Colonic mucosa (tissue), 4 donors: ENCODE measurements around the gene CSF2. TPM values are rescaled to one million over a fixed set of nuclear protein-coding genes. Genes with fewer than 3 reads are reported as not detected.

Experiments used
- DNase-seq: peaks from one replicate; pipeline ENCODE4 v3.0.0-alpha.2; 2020
- H3K27ac ChIP-seq: fragments of 200-600 bp; one replicate; pipeline ENCODE4 v1.8.0; 2021
- H3K27me3 ChIP-seq: fragments of 200-600 bp; one replicate; pipeline ENCODE4 v1.8.0; 2021
- H3K36me3 ChIP-seq: fragments of 200-600 bp; one replicate; pipeline ENCODE4 v1.8.0; 2021
- H3K4me1 ChIP-seq: fragments of 200-600 bp; one replicate; pipeline ENCODE4 v1.8.0; 2021; ENCODE audit warnings: mild to moderate bottlenecking
- H3K4me3 ChIP-seq: fragments of 200-600 bp; one replicate; pipeline ENCODE4 v1.8.0; 2021
- H3K9ac ChIP-seq, 2 donors: one replicate each; pipeline ENCODE4 v1.7.0; 2013; ENCODE audit warnings: control low read depth in 2 of 2, low read depth in 2 of 2, low read length in 2 of 2
- H3K9me3 ChIP-seq: fragments of 200-600 bp; one replicate; pipeline ENCODE4 v1.8.0; 2021
- CTCF ChIP-seq: fragments of 200-600 bp; IDR thresholded peaks from one replicate; pipeline ENCODE4 v1.8.0; 2022; ENCODE audit warnings: antibody characterized with exemption, mild to moderate bottlenecking
- intact Hi-C: fragments of 100-400 bp; cut with DNase I; formaldehyde crosslinking; loops from one replicate; pipeline ENCODE4 v1.14.1; 2022
- total RNA-seq, 2 donors: library from RNA; stranded (reverse); fragmentation: NEBNext Ultra II Directional in 1 of 2; extraction: Animal tissue kit (Norgen Biotek cat#: 25700) in 1 of 2; gene quantifications; one replicate each; pipeline ENCODE4 v1.2.1, GENCODE V29; 2021
- donor health status: healthy.
- donor health status: DM: no; HTN: no; CAD: no.
- donor health status: DM: no; HTN: no; CAD: no.

Gene CSF2
- total RNA-seq, 2 donors from 2014 or later, result 0.67 TPM; not detected in 1

GRCh38 chr5:132050661-132051552, 22.7 kb upstream of the CSF2 start:
- Histone ChIP-seq H3K9me3 (no peaks in the 10 kb centered on the region), H3K4me1 (no peaks in the 10 kb centered on the region), H3K27me3 (no peaks in the 10 kb centered on the region), H3K9ac (no peak overlapping the region), H3K27ac (no peak overlapping the region), H3K36me3 (no peaks in the 10 kb centered on the region), H3K4me3 (no peak overlapping the region)
- DNase-seq, result no peak
- no peak for TF ChIP-seq CTCF
- intact Hi-C loops, result no loop called here

GRCh38 chr5:132052520-132052919, 21.1 kb upstream of the CSF2 start:
- no peak for DNase-seq
- intact Hi-C loops, result no loop called here

GRCh38 chr5:132053483-132053882, 20.1 kb upstream of the CSF2 start:
- H3K9ac ChIP-seq, result no peak overlapping the region
- H3K9me3 ChIP-seq, result no peaks in the 10 kb centered on the region
- intact Hi-C loops, result no loop called here
- no peaks in the 10 kb centered on the region for H3K4me1 ChIP-seq
- H3K36me3 ChIP-seq, result no peaks in the 10 kb centered on the region
- H3K27ac ChIP-seq, result no peak overlapping the region
- no peak overlapping the region for H3K4me3 ChIP-seq
- H3K27me3 ChIP-seq, result no peaks in the 10 kb centered on the region
- no peak for DNase-seq
- TF ChIP-seq CTCF, result no peak

More at GRCh38 chr5:132052520-132052919, 21.1 kb upstream of the CSF2 start:
- Histone ChIP-seq H3K4me3 (no peak overlapping the region), H3K27ac (no peak overlapping the region), H3K36me3 (no peaks in the 10 kb centered on the region), H3K9me3 (no peaks in the 10 kb centered on the region), H3K4me1 (no peaks in the 10 kb centered on the region), H3K27me3 (no peaks in the 10 kb centered on the region), H3K9ac (no peak overlapping the region)
- no peak for TF ChIP-seq CTCF

GRCh38 chr5:132054031-132054696, 19.4 kb upstream of the CSF2 start:
- no peak overlapping the region for H3K9ac ChIP-seq
- H3K4me3 ChIP-seq, result no peak overlapping the region
- intact Hi-C loops, result no loop called here
- no peak for TF ChIP-seq CTCF
- no peaks in the 10 kb centered on the region for H3K27me3 ChIP-seq
- no peak for DNase-seq
- no peaks in the 10 kb centered on the region for H3K36me3 ChIP-seq
- H3K9me3 ChIP-seq, result no peaks in the 10 kb centered on the region
- no peak overlapping the region for H3K27ac ChIP-seq
- no peaks in the 10 kb centered on the region for H3K4me1 ChIP-seq

- Histone ChIP-seq H3K4me1 (no peaks in the 10 kb centered on the region), H3K9ac (no peak overlapping the region), H3K27ac (no peak overlapping the region), H3K27me3 (no peaks in the 10 kb centered on the region), H3K9me3 (no peaks in the 10 kb centered on the region), H3K36me3 (no peaks in the 10 kb centered on the region), H3K4me3 (no peak overlapping the region)
- intact Hi-C loops, result no loop called here
- no peak for TF ChIP-seq CTCF
- DNase-seq, result no peak
Measured at GRCh38 chr5:132054697-132055440, 18.7 kb upstream of the CSF2 start.
